GM18499 (cell line): ENCODE data around the gene ATXN7.

Experiments
- ATAC-seq: cut with Tn5 transposase; IDR thresholded peaks from one replicate; pipeline ENCODE4 v1.9.1; 2021; ENCODE audit warnings: moderate number of reproducible peaks; ENCODE audit not compliant: insufficient read depth, unreplicated experiment

Gene ATXN7

GRCh38 chr3:63900010-63900409 is 36.3 kb downstream of the ATXN7 start:
- ATAC-seq, result no peak

- no peak for ATAC-seq
Observed at GRCh38 chr3:63900459-63900858, 36.8 kb downstream of the ATXN7 start.

DNA sequence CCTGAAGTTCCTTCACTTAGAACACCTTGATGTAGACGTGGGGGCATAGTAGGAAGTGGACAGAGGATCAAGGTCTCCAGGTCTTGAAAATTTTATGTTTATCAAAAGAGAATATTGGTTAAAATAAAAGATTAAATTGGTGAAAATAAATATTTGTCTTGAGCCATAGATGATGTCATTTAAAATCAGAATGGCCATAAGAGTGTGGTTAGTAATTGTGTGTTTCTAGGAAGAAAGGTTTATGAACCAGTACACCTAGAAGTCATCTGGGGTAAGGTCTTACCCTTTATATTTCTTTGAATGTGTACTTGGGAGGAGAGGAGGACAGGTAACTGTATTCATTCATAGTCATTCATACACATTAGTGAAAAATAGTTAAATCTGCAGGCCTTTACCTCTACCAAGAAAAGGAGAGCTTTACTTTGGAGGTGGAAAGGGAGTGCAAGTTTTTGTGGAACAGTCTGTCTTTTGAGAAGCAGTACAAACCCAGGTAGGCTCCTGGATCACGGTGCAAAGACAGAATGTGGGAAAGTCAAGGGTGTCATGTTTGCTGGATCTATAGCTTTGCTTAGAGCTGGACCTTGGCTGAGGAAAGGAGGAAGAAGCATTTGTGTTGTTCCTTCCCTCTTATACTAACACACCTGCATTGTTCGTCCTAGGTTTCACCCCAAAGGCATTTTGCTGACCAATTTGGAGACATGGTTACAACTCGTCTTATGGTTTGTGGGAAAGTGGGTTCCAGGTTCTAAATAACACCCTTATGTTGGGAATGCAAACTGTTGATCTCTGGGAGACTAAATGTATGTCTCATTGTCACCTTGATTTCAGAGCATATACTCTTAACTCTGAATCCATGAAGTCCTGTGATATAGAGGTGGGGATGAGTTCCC is 42.3 kb downstream of the ATXN7 start:
- ATAC-seq, result no peak

DNA sequence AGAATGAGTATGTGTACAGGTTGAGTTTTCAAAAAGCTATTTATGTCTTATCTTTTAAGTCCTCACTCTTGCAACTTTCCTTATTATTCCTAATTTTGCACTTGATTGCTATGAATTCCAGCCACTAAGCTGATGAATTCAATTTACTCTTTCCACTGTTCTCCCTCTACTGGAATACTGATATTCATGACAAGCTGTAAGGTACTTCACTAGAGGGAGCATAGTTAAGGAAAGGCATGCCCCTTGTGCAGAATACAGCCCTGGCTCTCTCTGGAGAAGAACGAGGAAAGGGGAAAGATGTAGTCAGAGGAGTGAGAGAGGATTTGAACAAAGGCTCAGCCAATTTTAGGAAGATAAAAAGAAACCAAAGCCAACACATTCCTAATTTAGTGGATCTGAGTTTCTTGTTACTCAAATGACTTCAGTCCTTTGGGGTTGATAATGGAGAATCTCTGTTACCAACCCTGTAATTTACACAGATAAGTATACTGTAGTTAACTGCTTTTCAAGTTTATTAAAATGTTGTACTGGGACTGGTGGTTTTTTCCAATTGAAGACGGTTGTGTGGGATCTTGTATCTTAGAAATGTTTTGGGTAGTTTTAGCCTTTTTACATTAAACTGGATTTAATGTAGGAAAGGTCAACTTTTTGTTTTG is 44.5 kb downstream of the ATXN7 start:
- ATAC-seq, result no peak

GRCh38 chr3:63908776-63909175 is 45.1 kb downstream of the ATXN7 start:
- ATAC-seq, result no peak

GRCh38 chr3:63909431-63909830 is 45.8 kb downstream of the ATXN7 start:
- ATAC-seq, result no peak

GRCh38 chr3:63910001-63910400 is 46.3 kb downstream of the ATXN7 start:
- ATAC-seq, result no peak

GRCh38 chr3:63910891-63911290 is 47.2 kb downstream of the ATXN7 start:
- ATAC-seq, result peak; percentile 28

DNA sequence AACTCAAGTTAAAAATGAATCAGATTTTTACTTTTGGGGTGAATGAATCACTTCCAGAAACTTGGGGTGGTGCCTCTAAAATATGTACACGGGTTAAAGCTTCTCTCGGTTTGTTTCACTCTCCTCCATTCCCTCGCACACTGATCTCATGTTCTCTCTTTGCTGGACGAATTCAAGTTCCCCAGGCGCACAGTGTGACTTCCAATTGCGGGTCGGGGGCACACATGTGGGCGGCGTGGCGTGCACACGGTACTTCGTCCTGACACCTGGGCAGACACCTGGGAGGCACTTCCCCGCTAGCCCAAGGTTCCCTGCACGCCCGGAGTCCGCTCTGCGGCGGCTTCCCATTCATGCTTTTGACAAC is 47.8 kb downstream of the ATXN7 start:
- peak; percentile 23 for ATAC-seq

DNA sequence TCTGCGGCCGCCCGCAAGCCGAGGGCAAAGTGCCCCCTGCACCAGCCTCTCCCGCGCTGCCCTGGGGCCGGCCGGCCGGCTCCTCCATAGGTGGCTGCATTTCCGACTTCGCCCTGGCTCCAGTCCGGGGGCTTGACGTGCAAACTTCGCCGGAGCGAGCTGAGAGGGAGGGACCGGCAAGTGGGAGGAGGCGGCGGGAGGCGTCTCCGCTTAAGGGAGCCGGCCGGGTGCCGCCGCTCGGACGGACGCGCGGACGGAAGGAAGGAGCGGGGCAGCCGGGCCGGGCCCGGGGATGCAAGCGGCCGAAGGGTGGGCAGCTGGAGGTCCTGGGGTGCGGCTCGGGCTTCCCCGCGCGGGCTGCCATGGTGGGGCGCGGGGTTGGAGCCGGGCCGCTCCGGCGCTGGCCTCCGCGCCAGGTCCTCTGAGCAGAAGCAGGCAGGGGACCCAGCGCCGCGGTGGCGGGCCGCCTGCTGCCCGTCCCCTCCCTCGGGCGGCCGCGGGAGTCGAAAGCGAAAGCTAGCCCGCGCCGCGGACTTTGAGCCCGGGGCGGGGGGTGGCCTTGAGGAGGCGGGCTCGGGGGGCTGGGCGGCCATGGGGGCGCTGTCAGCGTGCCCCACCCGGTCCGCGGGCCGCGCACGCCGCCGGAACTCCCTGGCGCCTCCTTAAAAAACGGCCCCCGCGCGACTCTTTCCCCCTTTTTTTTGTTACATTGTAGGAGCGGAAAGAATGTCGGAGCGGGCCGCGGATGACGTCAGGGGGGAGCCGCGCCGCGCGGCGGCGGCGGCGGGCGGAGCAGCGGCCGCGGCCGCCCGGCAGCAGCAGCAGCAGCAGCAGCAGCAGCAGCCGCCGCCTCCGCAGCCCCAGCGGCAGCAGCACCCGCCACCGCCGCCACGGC is 48.5 kb downstream of the ATXN7 start, which contains the start of gene SCAANT1:
Gene SCAANT1 (minus strand): TSS at position 511 of the 895 bp plus-strand sequence.
- ATAC-seq, result peak; percentile 40

DNA sequence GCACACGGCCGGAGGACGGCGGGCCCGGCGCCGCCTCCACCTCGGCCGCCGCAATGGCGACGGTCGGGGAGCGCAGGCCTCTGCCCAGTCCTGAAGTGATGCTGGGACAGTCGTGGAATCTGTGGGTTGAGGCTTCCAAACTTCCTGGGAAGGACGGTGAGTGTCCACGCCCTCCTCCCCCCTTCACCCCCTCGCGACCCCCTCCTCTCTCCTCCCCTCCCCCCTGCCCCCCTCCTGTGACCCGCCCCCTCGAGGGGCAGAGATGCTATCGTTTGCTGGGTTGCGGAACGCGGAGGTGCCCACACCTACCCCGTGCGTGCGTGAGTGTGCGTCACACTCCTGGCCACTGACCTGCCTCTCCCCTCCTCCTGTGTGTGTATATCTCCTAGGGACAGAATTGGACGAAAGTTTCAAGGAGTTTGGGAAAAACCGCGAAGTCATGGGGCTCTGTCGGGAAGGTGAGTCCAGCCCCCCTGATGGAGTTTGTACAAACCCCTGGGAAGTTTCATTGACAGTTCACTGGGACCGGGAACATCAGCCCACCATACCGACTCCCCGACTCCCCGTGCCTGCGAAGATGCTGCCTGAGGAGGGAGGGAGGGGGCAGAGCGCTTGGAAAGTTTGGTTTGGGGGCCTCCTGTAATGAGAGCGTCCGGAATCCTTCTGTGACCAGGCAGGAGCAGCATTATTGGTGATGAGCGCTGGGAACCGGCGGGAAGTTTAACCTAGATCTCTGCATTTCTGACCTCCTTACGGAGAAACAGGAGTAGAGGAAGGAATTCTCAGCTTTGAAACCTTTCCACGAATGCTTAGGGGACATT is 49.3 kb downstream of the ATXN7 start:
- ATAC-seq, result no peak

DNA sequence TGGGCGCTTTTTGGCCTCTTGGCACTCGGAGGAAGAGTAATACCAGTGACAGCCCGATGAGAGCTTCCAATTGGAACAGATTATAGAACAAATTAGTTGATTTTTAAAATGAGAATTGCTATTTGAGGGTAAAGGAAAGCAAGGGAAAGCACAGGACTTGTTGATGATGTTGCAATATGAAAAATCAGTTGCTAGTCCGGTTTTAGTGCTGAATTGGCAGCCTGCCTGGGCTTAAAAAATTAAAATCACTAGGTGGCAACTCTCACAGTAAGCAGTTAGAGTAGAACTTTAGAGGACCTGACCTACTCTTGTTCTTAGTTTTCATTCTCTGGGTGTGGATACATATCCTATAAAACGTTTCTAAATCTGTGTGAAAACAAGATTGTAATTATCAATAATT is 50.6 kb downstream of the ATXN7 start:
- no peak for ATAC-seq

GRCh38 chr3:63918321-63918720 is 54.7 kb downstream of the ATXN7 start:
- no peak for ATAC-seq

DNA sequence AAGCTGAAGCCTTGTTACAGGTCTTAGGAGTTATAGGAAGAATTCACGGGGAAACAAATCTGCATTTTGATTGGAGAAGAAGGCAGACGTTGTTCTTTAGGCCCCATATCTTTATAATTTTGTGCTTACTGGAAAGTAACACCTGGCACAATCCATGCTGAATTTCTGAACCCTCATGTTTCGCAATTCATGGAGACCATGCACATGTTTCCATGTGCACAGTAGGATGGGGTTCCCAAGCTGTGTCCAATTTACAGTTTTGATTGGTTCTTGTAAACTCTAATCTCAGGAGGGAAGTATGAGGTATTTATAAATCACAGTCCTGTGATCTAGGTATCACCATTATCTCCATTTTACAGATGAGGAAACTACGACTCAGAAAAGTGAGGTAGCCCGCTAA is 56.3 kb downstream of the ATXN7 start:
- ATAC-seq, result no peak

DNA sequence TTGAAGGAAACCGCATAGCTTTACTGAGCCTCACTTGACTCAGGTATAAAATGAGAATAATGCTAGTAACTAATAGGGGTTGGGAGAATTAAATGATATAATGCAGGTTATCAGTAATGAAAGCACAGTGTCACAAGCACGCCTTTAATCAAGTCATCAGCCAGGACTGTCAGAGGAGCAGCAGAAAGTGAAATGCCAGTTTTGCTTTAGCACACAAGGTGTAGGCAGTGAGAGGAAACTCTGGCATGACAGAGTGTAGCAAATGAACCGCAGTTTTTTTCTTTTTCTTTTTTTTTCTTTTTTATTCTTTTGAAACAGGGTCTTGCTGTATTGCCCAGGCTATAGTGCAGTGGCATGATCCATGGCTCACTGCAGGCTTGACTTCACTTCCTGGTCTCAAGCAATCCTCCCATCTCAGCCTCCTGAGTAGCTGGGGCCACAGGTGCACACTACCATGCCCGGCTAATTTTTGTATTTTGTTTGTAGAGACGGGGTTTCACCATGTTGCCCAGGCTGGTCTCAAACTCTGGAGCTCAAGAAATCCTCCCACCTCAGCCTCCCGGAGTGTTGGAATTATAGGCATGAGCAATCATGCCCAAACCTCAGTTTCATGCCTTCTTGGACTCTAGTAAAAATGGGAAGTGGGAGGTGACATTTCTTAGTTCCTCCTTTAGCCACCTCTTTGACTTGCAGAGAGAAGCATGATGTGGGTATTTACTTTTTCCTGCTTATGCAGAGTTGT is 58.2 kb downstream of the ATXN7 start:
- peak; percentile 68 for ATAC-seq

DNA sequence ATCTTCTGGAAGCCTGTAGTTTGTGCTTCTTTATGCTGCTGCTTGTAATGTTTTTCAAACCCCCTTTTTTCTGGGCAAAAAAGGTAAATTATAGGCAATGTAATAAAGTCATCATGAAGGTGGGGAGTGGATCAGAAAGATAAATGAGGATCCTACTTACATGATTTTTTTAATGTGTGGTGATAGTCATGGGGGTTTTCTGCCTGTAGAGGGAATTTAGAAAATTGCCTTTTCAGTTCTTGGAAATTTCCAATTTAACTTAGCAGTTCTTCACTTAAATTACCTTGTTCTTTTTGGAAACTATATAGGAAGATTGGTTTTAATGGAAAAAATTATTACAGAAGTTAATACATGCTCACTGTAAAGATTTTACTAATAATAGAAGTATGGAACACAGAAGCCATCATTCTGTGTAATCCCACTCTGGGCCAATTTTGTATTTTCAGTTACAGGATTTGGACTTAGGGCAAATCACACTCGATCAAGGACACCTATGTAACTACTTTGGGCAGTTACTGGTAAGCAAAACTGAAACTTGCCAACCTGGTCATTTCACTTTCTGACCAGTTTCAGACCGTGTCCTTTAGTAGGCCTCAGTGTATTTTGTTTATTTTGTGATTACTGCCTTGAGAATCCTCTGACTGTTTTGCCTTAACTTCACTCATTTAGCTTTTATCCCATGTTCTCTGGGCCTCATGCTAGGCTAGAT is 59.0 kb downstream of the ATXN7 start:
- ATAC-seq, result no peak

DNA sequence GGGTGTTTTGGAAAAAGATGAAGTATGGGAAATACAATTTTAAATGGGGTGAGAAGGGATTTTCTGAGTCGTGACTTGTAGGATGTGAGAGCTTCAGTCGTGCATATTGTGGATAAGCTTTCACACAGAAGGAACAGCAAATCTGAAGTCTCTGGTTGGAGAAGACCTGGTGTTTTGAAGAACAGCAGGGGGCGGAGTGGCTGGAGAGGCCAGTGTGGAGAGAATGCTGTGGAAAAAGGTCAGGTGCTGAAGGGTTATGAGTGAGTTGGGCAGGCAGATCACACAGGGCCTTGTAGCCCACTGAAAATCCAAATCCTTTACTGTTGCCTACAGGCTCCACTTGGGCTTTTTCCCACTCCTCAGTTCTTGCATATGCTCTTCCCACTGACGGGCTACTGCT is 62.6 kb downstream of the ATXN7 start:
- ATAC-seq, result no peak

DNA sequence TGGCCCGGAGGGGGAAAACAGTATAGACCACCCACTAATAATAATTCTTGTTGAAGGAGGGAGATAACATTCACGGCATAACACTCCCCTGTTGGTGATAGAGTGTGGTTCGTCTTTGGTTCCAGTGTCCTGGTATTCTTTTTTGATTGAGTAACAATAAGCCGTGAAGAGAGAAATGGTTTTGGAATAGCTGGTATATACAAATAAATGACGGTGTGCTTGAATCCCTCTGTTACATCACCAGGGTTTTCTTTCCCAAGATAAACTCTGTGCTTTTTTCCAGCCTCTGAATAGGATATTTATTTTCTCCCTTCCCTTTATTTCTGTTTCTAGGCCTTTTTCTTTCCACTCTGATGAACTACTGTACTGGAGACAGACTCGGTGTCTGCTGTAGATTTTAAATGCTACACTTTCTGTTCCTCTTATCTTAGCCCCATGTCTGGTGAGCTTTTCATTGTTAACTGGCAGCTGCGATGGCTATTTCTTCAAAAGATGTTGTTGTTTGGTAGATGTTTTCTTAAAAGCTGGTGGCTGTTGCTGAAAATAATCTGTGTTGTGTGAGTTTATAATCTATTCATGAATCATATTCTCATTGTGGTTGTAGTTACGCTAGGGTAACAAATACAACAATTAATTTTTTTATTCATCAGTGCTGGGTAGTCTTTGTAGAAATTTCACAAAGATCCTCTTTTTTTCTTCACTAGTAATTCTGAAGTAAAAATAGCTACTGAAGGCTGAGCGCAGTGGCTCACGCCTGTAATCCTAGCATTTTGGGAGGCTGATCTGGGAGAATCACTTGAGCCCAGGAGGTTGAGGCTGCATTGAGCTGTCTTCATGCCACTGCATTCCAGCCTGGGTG is 64.0 kb downstream of the ATXN7 start:
- peak; percentile 79 for ATAC-seq
